Measurements from ENCODE around the gene LSM2.

The LSM2 gene

DNA sequence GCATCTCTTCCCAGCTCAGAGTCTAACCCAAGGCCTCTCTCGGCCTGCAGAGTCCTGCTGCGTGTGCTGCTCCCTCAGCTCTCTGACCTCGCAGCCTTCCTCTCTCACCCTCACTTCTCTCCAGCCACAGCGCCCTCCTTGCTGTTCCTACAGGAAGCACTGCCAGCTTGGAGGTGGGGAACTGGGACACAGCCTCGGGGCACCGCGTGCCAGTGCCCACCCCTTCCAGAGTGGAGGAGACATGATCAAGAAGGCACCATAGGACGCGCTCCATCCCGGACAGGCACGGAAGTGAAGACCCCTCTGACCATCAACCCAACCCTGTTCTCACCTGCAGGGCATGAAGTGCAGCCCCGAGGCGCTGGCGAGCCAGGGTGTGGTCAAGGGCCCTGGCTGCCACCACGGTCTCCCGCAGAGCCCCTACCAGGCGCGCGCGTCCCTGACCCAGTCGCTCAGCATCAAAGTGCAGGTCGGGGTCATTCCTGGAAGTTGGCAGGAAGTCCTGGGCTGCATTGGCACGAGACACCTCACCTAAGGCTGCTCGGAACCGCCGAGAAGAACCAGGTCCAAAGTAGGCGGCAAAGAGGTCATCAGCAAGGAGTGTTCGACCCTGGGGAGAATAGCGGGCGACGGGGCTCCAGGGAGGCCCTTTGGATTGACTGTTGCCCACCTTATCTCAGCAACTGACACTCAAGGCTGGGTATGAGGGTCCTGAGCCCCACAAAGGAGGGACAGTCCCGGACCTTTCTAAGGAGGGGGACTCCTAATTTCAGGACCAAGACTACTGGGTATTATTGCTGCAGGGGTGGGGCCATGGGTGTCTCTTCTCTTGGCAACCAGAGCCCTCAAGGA, 30.9 kb downstream of the LSM2 start:
- no peak for DNase-seq
- H3K9me3 ChIP-seq (ENCODE audit: severe bottlenecking): no peaks in the 10 kb centered on the region
- H3K27ac ChIP-seq: peak overlapping the region; percentile 66
- TF ChIP-seq CTCF (IDR thresholded peaks at IDR 0.05; ENCODE audit: low read depth, low read length): no peak
- no peak overlapping the region for H3K4me3 ChIP-seq (ENCODE audit: low read depth, low read length)
- peaks cover 35% of the 10 kb centered on the region for H3K36me3 ChIP-seq
- H3K27me3 ChIP-seq (ENCODE audit: insufficient read depth, low read depth, severe bottlenecking): no peaks in the 10 kb centered on the region

- no peaks in the 10 kb centered on the region for H3K27me3 ChIP-seq (ENCODE audit: insufficient read depth, low read depth, severe bottlenecking)
- no peaks in the 10 kb centered on the region for H3K9me3 ChIP-seq (ENCODE audit: severe bottlenecking)
- H3K27ac ChIP-seq: peak overlapping the region; percentile 66
- peaks cover 28% of the 10 kb centered on the region for H3K36me3 ChIP-seq
- peak; percentile 41; the same call in 1 of the 2 replicates for TF ChIP-seq CTCF (IDR thresholded peaks at IDR 0.05; ENCODE audit: low read depth, low read length)
- H3K4me3 ChIP-seq (ENCODE audit: low read depth, low read length): no peak overlapping the region
- peak; percentile 84 for DNase-seq
Observed at GRCh38 chr6:31775184-31775583, 31.6 kb downstream of the LSM2 start.

DNA sequence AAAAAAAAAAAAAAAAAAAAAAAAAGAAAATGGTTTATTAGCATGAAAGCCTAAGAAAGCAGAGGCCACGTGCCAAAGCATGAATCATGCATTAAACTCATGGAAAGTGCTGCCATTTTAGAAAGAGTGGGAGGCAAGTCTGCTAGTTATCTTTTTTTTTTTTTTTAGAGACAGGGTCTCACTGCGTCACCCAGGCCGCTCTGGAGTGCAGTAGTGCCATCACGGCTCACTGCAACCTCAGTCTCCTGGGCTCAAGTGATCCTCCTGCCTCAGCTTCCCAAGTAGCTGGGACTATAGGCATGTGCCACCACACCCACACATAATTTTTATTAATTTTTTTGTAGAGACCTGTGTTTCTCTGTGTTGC, 34.8 kb downstream of the LSM2 start:
- H3K36me3 ChIP-seq: no peaks in the 10 kb centered on the region
- H3K9me3 ChIP-seq (ENCODE audit: severe bottlenecking): no peaks in the 10 kb centered on the region
- no peak overlapping the region for H3K4me3 ChIP-seq (ENCODE audit: low read depth, low read length)
- no peaks in the 10 kb centered on the region for H3K27me3 ChIP-seq (ENCODE audit: insufficient read depth, low read depth, severe bottlenecking)
- TF ChIP-seq CTCF (IDR thresholded peaks at IDR 0.05; ENCODE audit: low read depth, low read length): no peak
- no peak overlapping the region for H3K27ac ChIP-seq
- no peak for DNase-seq

- TF ChIP-seq CTCF (IDR thresholded peaks at IDR 0.05; ENCODE audit: low read depth, low read length): no peak
- no peaks in the 10 kb centered on the region for H3K9me3 ChIP-seq (ENCODE audit: severe bottlenecking)
- H3K36me3 ChIP-seq: no peaks in the 10 kb centered on the region
- DNase-seq: no peak
- H3K27ac ChIP-seq: no peak overlapping the region
- no peak overlapping the region for H3K4me3 ChIP-seq (ENCODE audit: low read depth, low read length)
- no peaks in the 10 kb centered on the region for H3K27me3 ChIP-seq (ENCODE audit: insufficient read depth, low read depth, severe bottlenecking)
Observed at GRCh38 chr6:31770860-31771259, 35.9 kb downstream of the LSM2 start.

DNA sequence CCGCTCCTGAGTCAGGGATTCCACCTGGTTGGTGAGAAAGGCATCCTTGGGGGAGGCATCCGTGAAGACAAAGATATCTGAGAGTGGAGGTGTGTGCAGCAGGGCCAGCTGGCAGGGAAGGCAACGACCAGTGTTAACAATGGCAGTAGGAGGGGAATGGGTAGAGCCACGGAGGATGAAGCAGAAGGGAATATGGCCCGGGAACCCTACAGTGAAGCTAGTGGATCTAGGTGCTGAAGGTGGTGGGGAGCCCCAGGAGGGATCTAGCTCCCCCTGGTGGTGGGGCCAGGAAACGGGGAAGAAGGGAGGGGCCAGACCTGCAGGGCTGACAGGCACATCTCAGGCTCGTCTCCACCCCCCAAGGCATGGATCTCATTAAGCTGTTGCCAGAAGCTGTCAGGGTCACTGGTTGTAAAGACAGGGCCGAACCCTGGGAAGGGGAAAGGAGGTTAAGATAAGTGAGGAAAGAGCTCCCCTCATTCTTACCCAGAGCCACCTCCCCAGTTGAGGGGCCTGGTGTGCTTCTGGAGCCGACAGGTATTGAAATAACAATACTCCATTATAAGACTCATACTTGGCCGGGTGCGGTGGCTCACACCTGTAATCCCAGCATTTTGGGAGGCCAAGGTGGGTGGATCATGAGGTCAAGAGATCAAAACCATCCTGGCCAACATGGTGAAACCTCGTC, 36.9 kb downstream of the LSM2 start:
- Histone ChIP-seq H3K27ac (no peak overlapping the region), H3K27me3 (ENCODE audit: insufficient read depth, low read depth, severe bottlenecking) (no peaks in the 10 kb centered on the region), H3K9me3 (ENCODE audit: severe bottlenecking) (no peaks in the 10 kb centered on the region), H3K4me3 (ENCODE audit: low read depth, low read length) (no peak overlapping the region), H3K36me3 (no peaks in the 10 kb centered on the region)
- TF ChIP-seq CTCF (IDR thresholded peaks at IDR 0.05; ENCODE audit: low read depth, low read length): peak; percentile 98
- DNase-seq: peak; percentile 94

Data from WERI-Rb-1 (cell line).